BE2C (cell line): ENCODE measurements around the gene TUBA8.
"Not testable (repeated sequence)": the region's sequence is repeated elsewhere in the genome, so short reads cannot be mapped to it uniquely, and the experiment has no call there.

Experiments
- DNase-seq: peaks from one replicate; pipeline ENCODE4 v3.0.0-alpha.2; 2020
- H3K27me3 ChIP-seq: fragments of 250-450 bp; sonication (Bioruptor Pico); 2 replicates; pipeline ENCODE4 v1.5.1; 2020; ENCODE audit warnings: mild to moderate bottlenecking
- H3K36me3 ChIP-seq: fragments of 250-450 bp; sonication (Bioruptor Pico); 2 replicates; pipeline ENCODE4 v1.5.1; 2020; ENCODE audit warnings: mild to moderate bottlenecking
- H3K4me1 ChIP-seq: fragments of 250-450 bp; sonication (Bioruptor Pico); 2 replicates; pipeline ENCODE4 v1.5.1; 2020
- H3K4me3 ChIP-seq: 2 replicates; pipeline ENCODE4 v1.5.1; 2011; ENCODE audit warnings: low read depth, low read length
- H3K9me3 ChIP-seq: fragments of 250-450 bp; sonication (Bioruptor Pico); 2 replicates; pipeline ENCODE4 v1.5.1; 2020
- TF ChIP-seq, protein P1 (sequence below): IDR thresholded peaks from 2 replicates; pipeline ENCODE4 v1.5.1; 2012; ENCODE audit warnings: mild to moderate bottlenecking, low read depth, low read length

TUBA8 gene

DNA sequence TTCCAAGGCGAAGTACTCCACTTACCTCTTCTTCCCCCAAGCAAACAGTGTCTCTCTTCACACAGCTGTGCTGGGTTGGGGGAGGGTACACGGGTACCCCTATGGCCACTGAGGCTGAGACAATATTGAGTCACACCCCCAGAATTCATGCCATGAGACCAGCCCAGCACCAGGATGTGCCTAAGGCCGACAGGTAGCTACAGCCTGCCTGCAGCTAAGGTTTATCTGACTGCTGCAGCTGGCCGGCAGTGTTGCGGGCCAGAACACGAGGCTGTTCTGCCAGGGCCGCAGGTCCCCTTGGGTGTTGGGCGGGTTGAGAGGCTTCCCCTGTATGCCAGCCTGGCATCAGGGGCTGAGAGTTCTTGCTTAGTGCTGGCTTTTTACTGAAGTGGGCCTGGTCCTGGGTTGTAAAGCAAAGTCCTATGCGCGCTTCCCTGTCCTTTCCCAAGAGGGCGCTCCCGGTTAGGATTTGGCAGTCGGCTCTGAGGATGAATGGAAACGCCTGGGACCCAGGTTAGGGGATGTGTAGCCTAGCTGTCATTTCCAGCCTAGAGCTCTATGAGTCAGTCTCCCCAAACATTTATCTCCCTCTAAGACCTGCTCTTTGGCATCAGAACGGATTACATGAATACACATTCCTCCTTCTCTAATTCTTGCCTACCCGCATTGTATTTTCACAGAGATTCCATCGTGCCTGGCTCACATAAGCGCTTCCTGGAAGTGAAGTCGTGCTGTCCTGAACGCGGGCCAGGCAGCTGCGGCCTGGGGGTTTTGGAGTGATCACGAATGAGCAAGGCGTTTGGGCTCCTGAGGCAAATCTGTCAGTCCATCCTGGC, 46.5 kb downstream of the TUBA8 start:
- H3K4me3 ChIP-seq = no peak overlapping the region
- no peaks in the 10 kb centered on the region for H3K36me3 ChIP-seq
- H3K4me1 ChIP-seq = no peaks in the 10 kb centered on the region
- peak; percentile 75 for DNase-seq
- TF ChIP-seq, protein P1, sequence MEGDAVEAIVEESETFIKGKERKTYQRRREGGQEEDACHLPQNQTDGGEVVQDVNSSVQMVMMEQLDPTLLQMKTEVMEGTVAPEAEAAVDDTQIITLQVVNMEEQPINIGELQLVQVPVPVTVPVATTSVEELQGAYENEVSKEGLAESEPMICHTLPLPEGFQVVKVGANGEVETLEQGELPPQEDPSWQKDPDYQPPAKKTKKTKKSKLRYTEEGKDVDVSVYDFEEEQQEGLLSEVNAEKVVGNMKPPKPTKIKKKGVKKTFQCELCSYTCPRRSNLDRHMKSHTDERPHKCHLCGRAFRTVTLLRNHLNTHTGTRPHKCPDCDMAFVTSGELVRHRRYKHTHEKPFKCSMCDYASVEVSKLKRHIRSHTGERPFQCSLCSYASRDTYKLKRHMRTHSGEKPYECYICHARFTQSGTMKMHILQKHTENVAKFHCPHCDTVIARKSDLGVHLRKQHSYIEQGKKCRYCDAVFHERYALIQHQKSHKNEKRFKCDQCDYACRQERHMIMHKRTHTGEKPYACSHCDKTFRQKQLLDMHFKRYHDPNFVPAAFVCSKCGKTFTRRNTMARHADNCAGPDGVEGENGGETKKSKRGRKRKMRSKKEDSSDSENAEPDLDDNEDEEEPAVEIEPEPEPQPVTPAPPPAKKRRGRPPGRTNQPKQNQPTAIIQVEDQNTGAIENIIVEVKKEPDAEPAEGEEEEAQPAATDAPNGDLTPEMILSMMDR = peak; percentile 81
- H3K9me3 ChIP-seq = no peaks in the 10 kb centered on the region
- H3K27me3 ChIP-seq = peaks cover 8% of the 10 kb centered on the region

DNA sequence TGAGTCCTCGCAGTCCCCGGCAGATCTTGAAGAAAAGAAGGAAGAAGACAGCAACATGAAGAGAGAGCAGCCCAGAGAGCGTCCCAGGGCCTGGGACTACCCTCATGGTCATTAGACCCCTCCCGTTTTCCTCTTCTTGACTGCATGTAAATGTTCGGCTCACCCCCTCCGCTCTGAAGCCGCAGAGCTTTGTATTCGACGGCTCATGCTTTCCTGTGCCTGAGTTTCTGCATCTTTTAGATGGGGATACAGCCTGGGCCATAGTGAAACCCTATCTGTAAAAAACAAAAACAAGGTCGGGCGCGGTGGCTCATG, 47.1 kb downstream of the TUBA8 start:
- H3K4me3 ChIP-seq = no peak overlapping the region
- H3K27me3 ChIP-seq = peaks cover 8% of the 10 kb centered on the region
- H3K4me1 ChIP-seq = no peaks in the 10 kb centered on the region
- no peaks in the 10 kb centered on the region for H3K9me3 ChIP-seq
- no peaks in the 10 kb centered on the region for H3K36me3 ChIP-seq
- TF ChIP-seq, protein P1 = no peak
- no peak for DNase-seq

DNA sequence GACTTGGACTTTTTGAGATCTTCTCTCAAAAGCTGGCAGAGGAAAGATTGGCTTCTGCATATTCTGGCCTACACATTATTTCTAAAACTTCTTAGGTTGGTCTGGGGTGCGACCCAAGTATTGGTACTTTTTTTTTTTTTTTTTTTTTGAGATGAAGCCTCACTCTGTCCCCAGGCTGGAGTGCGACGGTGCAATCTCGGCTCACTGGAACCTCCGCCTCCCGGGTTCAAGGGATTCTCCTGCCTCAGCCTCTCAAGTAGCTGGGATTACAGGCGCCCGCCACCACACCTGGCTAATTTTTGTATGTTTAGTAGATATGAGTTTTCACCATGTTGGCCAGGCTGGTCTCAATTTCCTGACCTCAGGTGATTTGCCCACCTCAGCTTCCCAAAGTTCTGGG, 50.0 kb downstream of the TUBA8 start:
- H3K36me3 ChIP-seq, H3K27me3 ChIP-seq, H3K9me3 ChIP-seq, H3K4me1 ChIP-seq, DNase-seq, H3K4me3 ChIP-seq: not testable (repeated sequence)

DNA sequence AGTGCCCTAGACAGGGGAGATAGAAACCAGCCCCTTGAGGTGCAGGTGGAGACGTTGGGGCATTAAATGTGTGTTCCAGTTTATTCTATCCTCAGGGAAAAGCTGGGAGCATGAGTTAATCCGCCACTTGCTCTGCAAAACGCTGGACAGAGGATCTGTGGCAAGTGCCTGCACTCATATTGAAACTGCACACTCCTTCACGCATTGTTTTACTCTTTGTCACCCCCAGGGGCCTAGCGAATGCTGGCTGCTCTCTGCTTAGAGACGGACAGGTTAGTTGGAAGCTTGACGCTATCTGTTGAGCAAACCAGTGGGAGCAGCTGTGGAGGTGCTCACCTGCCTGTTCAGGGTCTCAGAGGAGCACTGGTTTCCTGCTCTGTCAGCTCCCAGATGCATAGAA, 53.2 kb downstream of the TUBA8 start:
- H3K9me3 ChIP-seq, H3K4me3 ChIP-seq, H3K4me1 ChIP-seq, H3K36me3 ChIP-seq, H3K27me3 ChIP-seq, DNase-seq: not testable (repeated sequence)

DNA sequence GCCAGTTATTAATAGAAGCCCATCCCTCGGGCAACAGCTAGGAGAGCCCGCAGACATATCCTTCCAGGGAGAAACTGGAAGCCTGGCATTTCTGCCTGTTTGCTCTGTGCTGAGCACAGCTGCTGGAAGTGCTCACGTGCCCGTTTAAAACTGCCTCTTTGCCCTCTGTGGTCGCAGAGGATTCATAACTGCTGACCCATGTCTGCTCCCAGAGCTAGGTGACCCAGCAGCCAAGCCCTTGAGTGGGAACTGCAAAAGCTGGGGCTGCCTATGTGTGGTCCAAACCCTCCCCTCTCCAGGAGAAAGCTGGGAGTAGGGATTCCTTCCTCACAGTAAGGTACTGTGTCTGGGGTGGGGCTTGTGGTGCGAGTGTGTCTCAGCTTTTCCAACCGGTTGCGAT, 54.0 kb downstream of the TUBA8 start:
- not testable (repeated sequence) for H3K9me3 ChIP-seq, H3K27me3 ChIP-seq, H3K4me3 ChIP-seq, H3K36me3 ChIP-seq, DNase-seq, H3K4me1 ChIP-seq

DNA sequence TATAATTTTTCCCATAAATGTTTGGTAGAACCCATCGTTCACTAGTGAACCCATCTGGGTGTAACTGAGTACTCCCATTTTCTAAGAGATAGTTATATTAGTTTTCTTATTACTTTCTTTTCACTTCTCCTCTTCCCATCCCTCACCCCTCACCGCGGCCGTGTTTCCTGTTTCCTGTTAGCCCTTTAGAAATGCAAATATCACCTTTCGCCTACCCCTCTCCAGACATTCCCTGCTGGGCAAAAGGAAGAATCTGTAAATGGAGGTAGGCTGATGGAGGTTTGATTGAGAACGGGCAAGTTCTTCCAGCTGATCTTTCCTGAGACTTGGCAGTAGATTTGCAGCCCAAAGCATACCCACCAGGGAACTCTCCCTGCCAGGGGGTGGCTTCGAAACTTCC, 54.7 kb downstream of the TUBA8 start:
- DNase-seq, H3K27me3 ChIP-seq, H3K4me3 ChIP-seq, H3K9me3 ChIP-seq, H3K36me3 ChIP-seq, H3K4me1 ChIP-seq: not testable (repeated sequence)

DNA sequence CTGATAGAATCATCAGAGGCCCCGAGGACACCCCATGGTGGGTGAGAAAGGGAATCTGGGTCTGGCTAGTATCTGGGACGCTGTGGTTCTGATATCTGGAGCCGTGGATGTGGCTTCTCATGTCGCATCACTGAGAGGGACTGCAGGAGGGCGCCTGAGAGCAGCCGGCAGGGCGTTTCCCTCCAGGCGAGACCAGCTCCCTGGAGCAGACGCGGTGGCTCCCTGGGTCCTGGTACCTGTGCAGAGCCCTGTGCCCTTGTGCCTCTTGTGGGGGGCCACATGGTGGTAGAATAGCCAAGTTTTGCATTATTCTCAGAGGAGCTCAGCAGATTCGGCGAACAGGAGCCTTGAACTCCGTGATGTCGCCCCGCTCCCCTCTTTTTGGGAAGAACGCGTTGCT, 59.7 kb downstream of the TUBA8 start:
- DNase-seq, H3K4me1 ChIP-seq, H3K9me3 ChIP-seq, H3K4me3 ChIP-seq, H3K27me3 ChIP-seq, H3K36me3 ChIP-seq: not testable (repeated sequence)

DNA sequence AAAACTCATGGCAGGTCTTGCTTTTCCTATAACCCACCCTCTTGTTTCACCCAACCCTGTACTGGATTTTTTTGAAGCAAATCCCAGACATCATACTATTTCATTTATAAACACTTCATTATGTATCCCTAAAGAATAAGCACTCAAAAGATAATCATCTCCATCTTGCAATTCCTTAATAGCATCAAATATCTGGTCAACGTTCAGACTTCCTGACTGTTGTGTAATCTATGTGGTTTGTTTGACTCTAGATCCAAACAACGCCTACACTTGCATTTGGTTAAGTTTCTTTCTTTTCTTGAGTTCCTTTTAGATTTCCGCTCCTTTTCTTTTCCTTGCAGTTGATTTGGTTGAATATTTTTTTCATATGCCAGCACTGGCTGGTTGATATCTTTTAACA, 61.6 kb downstream of the TUBA8 start:
- not testable (repeated sequence) for H3K4me1 ChIP-seq, H3K9me3 ChIP-seq, H3K4me3 ChIP-seq, H3K36me3 ChIP-seq, H3K27me3 ChIP-seq, DNase-seq

DNA sequence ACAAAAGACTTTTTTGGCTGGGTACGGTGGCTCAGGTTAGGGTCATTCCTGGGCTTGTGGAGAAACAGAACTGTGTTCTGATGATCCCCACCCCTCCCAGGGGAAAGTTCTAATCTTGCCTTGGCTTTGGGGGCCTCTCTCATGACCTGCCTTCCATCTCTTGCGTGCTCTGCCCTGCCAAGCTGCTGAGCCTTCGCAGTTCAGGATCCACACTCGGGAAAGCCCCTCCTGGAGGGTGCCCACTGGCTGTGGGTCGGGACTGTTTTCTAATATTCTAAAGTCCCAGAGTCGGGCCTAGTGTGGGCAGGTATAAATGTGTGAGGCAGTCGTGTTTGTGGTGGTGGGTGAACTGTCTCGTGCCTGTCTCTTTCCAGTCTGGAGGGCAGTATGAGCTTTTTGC, 62.2 kb downstream of the TUBA8 start:
- H3K4me3 ChIP-seq, DNase-seq, H3K9me3 ChIP-seq, H3K4me1 ChIP-seq, H3K36me3 ChIP-seq, H3K27me3 ChIP-seq: not testable (repeated sequence)

DNA sequence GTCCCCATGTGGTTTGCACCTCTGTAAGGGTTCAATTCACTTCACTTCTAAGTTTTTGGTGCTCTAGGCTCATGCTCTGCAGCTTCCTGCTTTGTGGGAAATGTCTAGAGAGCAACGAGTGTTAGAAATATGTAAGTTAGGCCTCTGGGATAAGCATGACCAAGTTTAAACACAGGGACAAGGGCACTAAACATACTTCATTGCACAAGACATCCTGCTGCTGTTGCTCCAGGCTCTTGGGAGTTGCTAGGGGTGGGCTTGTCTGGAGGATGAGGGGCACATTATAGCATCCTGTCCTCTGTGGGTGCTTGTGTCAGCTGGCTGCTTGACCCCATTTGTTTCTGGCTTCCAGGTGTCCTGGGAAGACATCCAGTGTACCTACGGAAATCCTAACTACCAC, 62.8 kb downstream of the TUBA8 start:
- not testable (repeated sequence) for H3K4me1 ChIP-seq, H3K9me3 ChIP-seq, H3K36me3 ChIP-seq, H3K4me3 ChIP-seq, H3K27me3 ChIP-seq, DNase-seq
